Measurements from ENCODE around the gene LRCH1.

The LRCH1 gene

DNA sequence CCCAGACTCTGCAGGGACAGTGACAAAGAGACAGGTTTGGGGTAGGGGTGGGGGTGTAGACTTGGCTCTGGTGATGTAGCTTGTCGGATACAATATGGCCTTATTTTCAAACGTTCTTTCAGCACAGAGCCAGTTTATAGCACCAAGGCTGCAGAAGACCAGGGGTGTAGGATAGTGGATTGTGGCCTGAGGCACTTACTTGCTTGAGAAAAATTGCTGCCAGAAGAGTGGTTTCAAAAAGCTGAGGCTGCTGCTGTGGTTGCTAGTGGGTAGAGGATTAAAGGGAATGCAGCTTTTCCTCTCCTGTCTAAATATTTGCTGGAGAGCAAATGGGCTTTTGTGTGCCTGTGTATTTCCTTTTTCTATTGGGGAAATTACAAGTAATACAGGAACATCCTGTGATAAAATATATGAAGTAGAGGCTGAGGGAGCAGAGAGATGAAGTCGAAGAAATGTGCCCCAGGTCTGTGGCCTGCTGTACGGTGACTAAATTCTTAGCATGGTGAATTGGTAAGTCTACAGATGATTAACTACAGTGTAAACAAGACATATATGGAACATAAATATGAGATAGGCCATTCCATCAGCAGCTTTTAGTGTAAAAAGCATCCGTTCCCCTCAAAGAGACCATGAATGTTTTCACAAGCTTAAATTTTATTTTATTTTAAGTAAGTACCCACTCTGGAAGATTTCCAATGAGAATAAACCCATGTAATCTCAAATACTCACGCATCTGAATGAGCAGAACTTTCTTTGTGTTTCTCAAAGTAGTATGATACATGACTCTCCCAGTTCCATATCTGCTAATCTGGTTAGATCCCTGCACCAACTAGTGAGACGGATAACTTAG is 112.9 kb downstream of the LRCH1 start:
- no peak for DNase-seq (ENCODE audit: low spot score)

- no peak for DNase-seq (ENCODE audit: low spot score)
Observed at GRCh38 chr13:46666727-46667456, 113.9 kb downstream of the LRCH1 start.

GRCh38 chr13:46667687-46668281 is 114.8 kb downstream of the LRCH1 start:
- no peak for DNase-seq (ENCODE audit: low spot score)

- no peak for DNase-seq (ENCODE audit: low spot score)
Observed at GRCh38 chr13:46668302-46668720, 115.3 kb downstream of the LRCH1 start.

DNA sequence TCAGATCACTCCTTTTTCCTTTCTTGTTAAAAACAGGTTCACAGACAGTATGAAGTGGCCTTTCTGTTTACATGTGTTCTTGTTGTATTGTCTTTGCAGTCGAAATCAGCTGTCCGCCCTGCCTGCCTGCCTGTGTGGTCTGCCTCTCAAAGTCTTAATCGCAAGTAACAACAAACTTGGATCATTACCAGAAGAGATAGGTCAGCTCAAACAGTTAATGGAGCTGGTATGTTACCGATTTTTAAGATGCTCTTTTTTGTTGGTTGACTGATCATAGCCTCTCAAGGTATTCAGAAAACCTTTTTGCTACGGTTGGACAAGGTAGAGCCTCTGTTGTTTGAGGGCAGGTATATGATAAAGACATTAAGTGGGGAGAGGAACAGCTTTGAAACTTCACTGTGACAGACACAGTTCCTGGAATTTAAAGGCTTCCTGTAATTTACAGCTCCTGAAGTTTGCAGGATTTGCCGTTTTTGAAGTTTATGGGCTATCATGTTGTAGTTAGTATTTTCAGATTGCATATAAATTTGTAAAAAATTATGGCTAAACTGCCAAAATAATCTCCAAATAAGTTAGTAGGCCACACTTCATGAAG is 116.1 kb downstream of the LRCH1 start:
- DNase-seq (ENCODE audit: low spot score) = no peak

GRCh38 chr13:46672338-46673090 is 119.5 kb downstream of the LRCH1 start:
- no peak for DNase-seq (ENCODE audit: low spot score)

GRCh38 chr13:46675016-46675415 is 122.0 kb downstream of the LRCH1 start:
- DNase-seq (ENCODE audit: low spot score) = no peak

GRCh38 chr13:46676378-46676725 is 123.4 kb downstream of the LRCH1 start:
- DNase-seq (ENCODE audit: low spot score) = no peak

- no peak for DNase-seq (ENCODE audit: low spot score)
Observed at GRCh38 chr13:46679369-46680120, 126.6 kb downstream of the LRCH1 start.

GRCh38 chr13:46682015-46682414 is 129.0 kb downstream of the LRCH1 start:
- no peak for DNase-seq (ENCODE audit: low spot score)

GRCh38 chr13:46682707-46683106 is 129.7 kb downstream of the LRCH1 start:
- DNase-seq (ENCODE audit: low spot score) = no peak

GRCh38 chr13:46683676-46684260 is 130.8 kb downstream of the LRCH1 start:
- DNase-seq (ENCODE audit: low spot score) = no peak

GRCh38 chr13:46684287-46685001 is 131.5 kb downstream of the LRCH1 start:
- DNase-seq (ENCODE audit: low spot score) = no peak

GRCh38 chr13:46685006-46685730 is 132.2 kb downstream of the LRCH1 start:
- no peak for DNase-seq (ENCODE audit: low spot score)

DNA sequence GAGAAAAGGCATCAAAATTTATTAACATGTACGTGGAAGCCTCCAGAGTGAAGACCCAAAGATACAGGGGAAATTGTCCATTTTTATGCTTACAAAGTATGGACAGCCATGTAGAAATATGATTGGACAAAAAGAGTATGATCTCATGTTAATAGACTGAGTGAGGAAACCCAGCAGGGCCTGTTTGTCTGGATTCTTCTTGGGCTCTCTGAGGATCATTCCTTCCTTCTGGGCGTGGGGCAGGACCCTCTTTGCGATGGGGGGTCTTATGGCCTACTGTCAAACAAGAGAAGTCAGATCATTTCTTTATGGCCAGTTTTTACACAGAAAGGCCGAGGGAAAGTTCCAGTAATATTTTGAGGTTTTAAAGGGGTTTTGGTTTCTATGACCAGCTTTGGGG is 133.2 kb downstream of the LRCH1 start:
- no peak for DNase-seq (ENCODE audit: low spot score)

DNA sequence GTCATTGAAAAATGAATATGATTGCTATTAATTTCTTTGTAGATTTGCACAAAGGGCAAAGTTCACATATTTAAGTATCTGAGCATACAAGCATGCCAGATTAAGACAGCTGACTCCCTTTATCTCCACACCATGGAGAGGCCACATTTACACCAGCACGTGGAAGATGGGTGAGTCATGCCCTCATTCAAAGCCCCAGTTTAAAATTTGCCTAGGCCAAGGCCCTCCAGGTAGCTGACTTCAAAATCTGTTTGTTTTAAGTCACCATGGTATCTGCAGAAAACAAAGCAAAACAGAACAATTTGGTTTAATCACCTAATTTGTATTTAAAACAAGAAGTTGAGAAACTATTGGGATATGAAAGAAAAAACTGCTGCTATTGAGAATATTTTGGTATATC is 134.8 kb downstream of the LRCH1 start:
- DNase-seq (ENCODE audit: low spot score) = no peak

- no peak for DNase-seq (ENCODE audit: low spot score)
Observed at GRCh38 chr13:46688306-46688705, 135.3 kb downstream of the LRCH1 start.

DNA sequence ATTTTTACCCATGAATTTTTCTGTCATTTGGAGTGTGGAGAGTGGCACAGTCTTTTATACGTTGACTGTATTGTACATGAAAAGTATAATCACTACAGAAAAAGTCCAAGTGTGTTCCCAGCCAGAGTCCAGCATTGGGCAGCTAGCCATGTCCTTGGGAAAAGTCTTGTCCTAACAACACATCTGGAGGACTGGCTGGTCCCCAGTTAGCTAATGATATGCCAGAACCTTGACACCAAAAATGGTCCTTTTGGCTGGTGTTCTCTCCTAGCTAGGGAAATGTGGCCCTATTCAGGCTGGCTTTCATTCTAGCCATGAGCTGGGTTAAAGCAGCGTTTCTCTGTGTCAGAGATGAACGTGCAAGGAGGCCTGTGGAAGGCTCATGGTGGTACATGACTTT is 145.0 kb downstream of the LRCH1 start:
- DNase-seq (ENCODE audit: low spot score) = no peak

DNA sequence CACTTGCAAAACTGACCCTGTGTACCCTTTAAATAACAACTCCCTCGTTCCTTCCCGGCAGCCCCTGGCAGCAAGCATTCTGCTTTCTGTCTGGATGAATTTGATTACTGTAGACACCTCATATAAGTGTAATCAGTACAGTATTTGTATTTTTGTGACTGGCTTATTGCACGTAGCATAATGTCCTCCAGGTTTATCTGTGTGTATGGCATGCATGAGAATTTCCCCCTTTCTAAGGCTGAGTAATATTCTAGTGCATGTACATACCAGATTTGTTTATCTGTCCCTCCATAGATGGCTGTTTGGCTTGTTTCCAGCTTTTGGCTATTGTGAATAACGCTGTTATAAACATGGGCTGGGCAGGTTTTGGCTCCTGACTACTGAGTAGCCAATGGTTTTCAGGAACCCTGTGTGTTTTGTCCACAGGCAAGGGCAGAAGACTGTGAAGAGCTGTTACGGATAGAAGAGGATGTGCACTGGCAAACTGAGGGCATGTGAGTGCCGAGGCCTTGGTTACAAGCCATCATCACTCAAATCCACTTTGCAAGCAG is 146.0 kb downstream of the LRCH1 start:
- DNase-seq (ENCODE audit: low spot score) = no peak
